OCI-LY3 (cell line): Measurements from ENCODE around the gene FRMPD4.
A peak's percentile ranks its signal among the peaks of the same experiment; 100 is the strongest.

Experiments used
- H2AFZ ChIP-seq: fragments of 200-600, 300-600 bp; shearing (Covaris generic); 2 replicates; pipeline ENCODE4 v1.6.0; 2014; ENCODE audit warnings: antibody characterized with exemption, low read depth, low read length
- H3K27ac ChIP-seq: fragments of 200-600, 300-600 bp; sonication (generic); 2 replicates; pipeline ENCODE4 v1.5.1; 2014; ENCODE audit warnings: mild to moderate bottlenecking, low read length, moderate library complexity, mixed read lengths
- H3K27me3 ChIP-seq: fragments of 200-600, 300-600 bp; sonication (generic); 2 replicates; pipeline ENCODE4 v1.6.1; 2014; ENCODE audit warnings: low read depth, low read length, mixed read lengths
- H3K36me3 ChIP-seq: fragments of 200-600, 300-600 bp; sonication (generic); replicated peaks from 2 replicates; pipeline ENCODE3; 2014; ENCODE audit warnings: low read depth, low read length, mixed read lengths
- H3K4me1 ChIP-seq: fragments of 300-600, 200-600 bp; sonication (generic); 2 replicates; pipeline ENCODE4 v1.6.1; 2014; ENCODE audit warnings: low read length, mixed read lengths
- H3K4me2 ChIP-seq: fragments of 200-600, 300-600 bp; sonication (generic); 2 replicates; pipeline ENCODE4 v1.6.1; 2014; ENCODE audit warnings: low read length, mixed read lengths
- H3K4me3 ChIP-seq: fragments of 300-600, 200-600 bp; sonication (generic); 2 replicates; pipeline ENCODE4 v1.5.1; 2014; ENCODE audit warnings: antibody characterized with exemption, mild to moderate bottlenecking, low read length, moderate library complexity
- H3K79me2 ChIP-seq: fragments of 300-600, 200-600 bp; shearing (Covaris generic); 2 replicates; pipeline ENCODE4 v1.6.1; 2014; ENCODE audit warnings: mild to moderate bottlenecking, low read length, mixed read lengths
- H3K9ac ChIP-seq: fragments of 300-600, 200-600 bp; shearing (Covaris generic); 2 replicates; pipeline ENCODE4 v1.6.0; 2014; ENCODE audit warnings: mild to moderate bottlenecking, low read length, moderate library complexity
- H3K9me3 ChIP-seq: fragments of 200-600, 300-600 bp; shearing (Covaris generic); 2 replicates; pipeline ENCODE4 v1.6.1; 2014; ENCODE audit warnings: low read length, mixed read lengths; ENCODE audit not compliant: insufficient read depth
- H4K20me1 ChIP-seq: fragments of 200-600, 300-600 bp; sonication (generic); 2 replicates; pipeline ENCODE4 v1.6.1; 2016; ENCODE audit warnings: low read length, mixed read lengths; ENCODE audit not compliant: insufficient read depth
- CTCF ChIP-seq: fragments of 200-600, 300-600 bp; sonication (generic); IDR thresholded peaks from 2 replicates; pipeline ENCODE4 v1.5.1; 2014; ENCODE audit warnings: antibody characterized with exemption, low read length, low read depth
- EZH2phosphoT487 ChIP-seq: fragments of 200-600 bp; shearing (Covaris generic); IDR thresholded peaks from 2 replicates; pipeline ENCODE4 v1.6.1; 2018; ENCODE audit warnings: antibody characterized with exemption, mixed run types, low read depth

The FRMPD4 gene

GRCh38 chrX:12210196-12210815, 72.0 kb downstream of the FRMPD4 start:
- H3K9me3 ChIP-seq: no peaks in the 10 kb centered on the region
- H2AFZ ChIP-seq: peak overlapping the region; percentile 42
- no peak overlapping the region for H3K4me3 ChIP-seq
- no peaks in the 10 kb centered on the region for H3K79me2 ChIP-seq
- no peaks in the 10 kb centered on the region for H4K20me1 ChIP-seq
- H3K36me3 ChIP-seq: no peaks in the 10 kb centered on the region
- peak overlapping the region; percentile 20 for H3K4me2 ChIP-seq
- peaks cover 14% of the 10 kb centered on the region for H3K4me1 ChIP-seq
- H3K9ac ChIP-seq: no peak overlapping the region; the same call in 1 of the 2 replicates
- H3K27me3 ChIP-seq: no peaks in the 10 kb centered on the region
- H3K27ac ChIP-seq: peak overlapping the region; percentile 32
- no peak for TF ChIP-seq EZH2phosphoT487
- no peak for TF ChIP-seq CTCF

- H3K9ac ChIP-seq: no peak overlapping the region
- H3K4me3 ChIP-seq: no peak overlapping the region
- H3K4me2 ChIP-seq: no peak overlapping the region
These were observed 72.7 kb downstream of the FRMPD4 start for GRCh38 chrX:12210971-12211370.

GRCh38 chrX:12223650-12224049, 85.4 kb downstream of the FRMPD4 start:
- H3K36me3 ChIP-seq: no peaks in the 10 kb centered on the region
- no peak overlapping the region for H3K27ac ChIP-seq
- H3K4me1 ChIP-seq: no peaks in the 10 kb centered on the region
- no peak overlapping the region for H3K4me2 ChIP-seq
- no peaks in the 10 kb centered on the region for H3K27me3 ChIP-seq
- H2AFZ ChIP-seq: no peak overlapping the region
- H3K9me3 ChIP-seq: no peaks in the 10 kb centered on the region
- no peak for TF ChIP-seq CTCF
- no peak for TF ChIP-seq EZH2phosphoT487
- H4K20me1 ChIP-seq: no peaks in the 10 kb centered on the region
- H3K4me3 ChIP-seq: no peak overlapping the region
- H3K79me2 ChIP-seq: no peaks in the 10 kb centered on the region
- no peak overlapping the region for H3K9ac ChIP-seq

More at GRCh38 chrX:12210971-12211370, 72.7 kb downstream of the FRMPD4 start:
- H3K9me3 ChIP-seq: no peaks in the 10 kb centered on the region
- no peaks in the 10 kb centered on the region for H4K20me1 ChIP-seq
- H3K4me1 ChIP-seq: peaks cover 14% of the 10 kb centered on the region
- no peak for TF ChIP-seq CTCF
- no peak for TF ChIP-seq EZH2phosphoT487
- H3K36me3 ChIP-seq: no peaks in the 10 kb centered on the region
- no peak overlapping the region for H2AFZ ChIP-seq
- H3K79me2 ChIP-seq: no peaks in the 10 kb centered on the region
- no peaks in the 10 kb centered on the region for H3K27me3 ChIP-seq
- H3K27ac ChIP-seq: no peak overlapping the region

- H4K20me1 ChIP-seq: no peaks in the 10 kb centered on the region
- H3K79me2 ChIP-seq: no peaks in the 10 kb centered on the region
- no peaks in the 10 kb centered on the region for H3K36me3 ChIP-seq
- H3K9me3 ChIP-seq: no peaks in the 10 kb centered on the region
- no peak overlapping the region for H2AFZ ChIP-seq
- H3K4me2 ChIP-seq: no peak overlapping the region
- TF ChIP-seq CTCF (no peak), EZH2phosphoT487 (no peak)
- H3K9ac ChIP-seq: no peak overlapping the region
- no peaks in the 10 kb centered on the region for H3K4me1 ChIP-seq
- H3K4me3 ChIP-seq: no peak overlapping the region
- no peak overlapping the region for H3K27ac ChIP-seq
- no peaks in the 10 kb centered on the region for H3K27me3 ChIP-seq
These were observed 86.8 kb downstream of the FRMPD4 start for GRCh38 chrX:12225107-12225506.
